GM19395 (cell line): ENCODE data around the gene FH.

Source experiments
- ATAC-seq: cut with Tn5 transposase; IDR thresholded peaks from one replicate; pipeline ENCODE4 v1.9.1; 2021; ENCODE audit warnings: mild to moderate bottlenecking, moderate library complexity; ENCODE audit not compliant: unreplicated experiment

FH gene

DNA sequence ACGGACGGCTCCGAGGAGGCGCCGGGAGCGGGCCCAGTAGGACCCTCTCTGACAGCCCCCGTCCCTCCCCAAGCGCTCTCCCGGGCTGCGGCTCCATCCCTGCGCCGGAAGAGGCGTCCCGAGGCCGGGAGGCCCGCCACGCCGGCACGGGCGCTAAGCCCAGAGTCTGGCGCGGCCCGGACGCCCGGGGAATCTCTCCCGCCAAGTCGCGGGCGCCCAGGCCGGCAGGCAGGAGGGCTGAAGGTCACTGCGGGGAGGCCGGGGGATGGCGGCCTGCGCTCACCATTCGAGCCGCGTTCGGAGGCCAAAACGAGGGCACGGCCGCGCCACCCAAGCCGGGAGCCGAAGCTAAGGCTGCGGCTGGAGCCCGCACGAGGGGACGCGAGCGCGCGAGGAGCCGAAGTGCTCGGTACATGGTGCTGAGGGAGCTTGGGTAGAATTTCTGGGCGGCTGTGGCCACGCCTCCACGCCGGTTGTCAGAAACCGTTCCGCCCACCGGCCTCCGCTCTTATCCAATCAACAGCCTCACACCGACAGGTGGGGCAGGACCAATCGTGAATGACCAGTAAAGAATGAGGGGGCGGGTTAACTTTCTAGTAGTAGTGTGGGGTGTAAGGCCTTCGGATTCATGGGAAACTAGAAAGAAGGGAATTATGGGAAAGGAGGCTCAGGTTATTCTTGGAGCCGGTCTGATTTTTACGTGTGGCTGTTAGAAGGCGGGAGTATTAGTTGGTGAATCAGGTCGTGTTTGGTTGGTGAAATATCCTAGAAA is at the start of gene FH:
TSS of gene FH (minus strand) at position 448 of the 772 bp plus-strand sequence. CDS start at position 415, 33 bp downstream.
- ATAC-seq: peak; percentile 97

GRCh38 chr1:241560849-241561187 is 41.3 kb upstream of the FH start:
- ATAC-seq: no peak

- ATAC-seq: no peak
These were observed 40.7 kb upstream of the FH start for GRCh38 chr1:241560146-241560848.

DNA sequence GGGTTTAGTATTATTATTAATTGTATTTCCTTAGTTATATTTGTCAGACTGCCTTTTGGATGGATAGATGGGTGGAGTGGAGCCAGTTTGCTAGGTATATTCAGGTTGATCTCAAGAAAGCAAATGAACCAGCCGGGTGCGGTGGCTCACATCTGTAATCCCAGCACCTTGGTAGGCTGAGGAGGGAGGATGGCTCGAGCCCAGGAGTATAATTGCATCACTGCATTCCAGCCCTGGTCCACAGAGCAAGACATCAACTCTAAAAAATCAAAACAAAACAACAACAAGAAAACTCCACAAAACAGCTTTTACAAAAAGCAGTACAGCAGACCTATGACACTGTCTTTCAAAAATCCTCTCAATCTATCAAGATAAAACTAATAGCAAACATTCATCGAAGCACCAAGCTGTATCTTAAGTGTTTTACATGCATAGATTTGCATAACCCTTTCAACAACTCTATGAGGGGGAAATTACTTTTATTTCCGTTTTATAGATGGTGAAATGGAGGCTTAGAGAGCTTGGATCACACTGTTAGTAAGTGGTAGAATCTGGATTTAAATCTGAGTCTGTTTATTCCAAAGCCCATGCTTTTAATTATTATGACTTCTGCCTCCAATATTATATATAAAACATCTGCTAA is 38.1 kb upstream of the FH start:
- no peak for ATAC-seq

GRCh38 chr1:241557031-241557430 is 37.5 kb upstream of the FH start:
- no peak for ATAC-seq

DNA sequence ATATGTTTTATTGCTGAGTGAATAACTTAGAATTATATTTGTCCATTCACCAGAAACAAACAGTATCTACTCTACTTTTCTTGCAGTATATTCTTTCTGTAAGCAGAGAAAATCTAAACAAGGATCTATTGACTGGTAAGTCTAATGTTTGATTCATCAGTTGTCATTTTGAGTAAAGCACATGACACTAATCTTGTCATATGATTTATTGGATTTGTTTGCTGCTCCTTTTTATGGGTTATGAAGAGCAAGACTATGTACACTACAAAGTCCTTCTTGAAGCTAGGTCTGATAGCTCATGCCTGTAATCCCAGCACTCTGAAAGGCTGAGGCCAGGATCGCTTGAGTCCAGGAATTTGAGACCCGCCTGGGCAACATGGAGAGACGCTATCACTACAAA is 36.0 kb upstream of the FH start:
- no peak for ATAC-seq

- ATAC-seq: no peak
These were observed 34.5 kb upstream of the FH start for GRCh38 chr1:241553886-241554592.

DNA sequence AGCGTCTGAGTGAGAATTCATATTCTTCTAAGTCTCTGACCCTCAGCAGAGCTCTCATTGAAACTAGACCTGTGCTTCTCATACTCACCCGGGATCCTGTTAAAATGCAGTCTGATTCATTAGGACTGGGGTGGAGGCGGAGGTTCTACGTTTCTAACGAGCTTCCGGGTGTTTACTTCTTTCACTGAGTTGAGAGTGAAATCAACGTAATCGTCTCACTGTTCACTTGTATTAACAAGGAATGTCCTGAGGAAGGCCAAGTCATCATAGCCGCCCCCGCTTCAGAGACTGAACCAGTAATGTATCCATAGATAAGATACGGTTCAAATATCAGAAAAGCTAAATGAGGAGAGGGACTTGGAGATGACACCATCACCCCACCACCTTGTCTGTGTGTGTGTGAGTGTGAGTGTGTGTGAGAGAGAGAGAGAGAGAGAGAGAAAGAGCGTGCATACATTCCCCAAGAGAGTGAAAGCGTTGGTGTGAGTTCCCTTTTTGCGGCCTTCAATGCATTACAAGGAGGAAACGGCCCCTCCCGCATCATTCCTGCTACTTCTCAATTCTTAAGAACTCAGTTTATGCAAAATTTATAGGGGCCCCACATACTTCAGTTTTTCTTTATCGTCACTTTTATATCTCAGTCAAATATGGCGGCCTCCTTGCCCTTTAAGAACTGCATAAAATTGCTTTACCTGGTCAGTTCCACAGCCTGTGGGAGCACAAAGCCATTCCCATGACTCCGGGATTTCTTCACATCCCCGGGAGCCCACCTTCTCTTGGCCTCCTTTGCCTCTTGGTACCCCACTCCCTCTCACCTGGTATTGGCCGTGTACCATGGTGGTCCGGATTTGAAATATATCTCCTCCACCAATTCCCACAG is 32.4 kb upstream of the FH start:
- ATAC-seq: peak; percentile 88

DNA sequence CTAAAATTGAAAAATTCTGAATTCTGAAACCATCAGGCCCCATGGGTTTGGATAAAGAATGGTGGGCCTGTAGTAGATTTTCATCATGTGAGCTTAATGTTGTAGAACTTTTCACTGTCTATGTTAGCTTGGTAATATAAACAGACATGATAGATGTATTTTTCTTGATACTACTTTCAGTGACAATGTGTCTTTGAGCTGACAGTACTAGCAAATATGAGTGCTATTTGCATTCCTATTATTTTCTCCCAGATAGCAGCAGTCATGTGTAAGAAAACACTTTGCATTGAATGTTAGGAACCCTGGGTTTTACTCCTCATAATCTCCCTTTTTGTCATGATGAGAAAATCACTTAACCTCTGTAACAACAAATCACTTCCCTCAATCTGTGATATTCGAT is 30.8 kb upstream of the FH start:
- no peak for ATAC-seq

DNA sequence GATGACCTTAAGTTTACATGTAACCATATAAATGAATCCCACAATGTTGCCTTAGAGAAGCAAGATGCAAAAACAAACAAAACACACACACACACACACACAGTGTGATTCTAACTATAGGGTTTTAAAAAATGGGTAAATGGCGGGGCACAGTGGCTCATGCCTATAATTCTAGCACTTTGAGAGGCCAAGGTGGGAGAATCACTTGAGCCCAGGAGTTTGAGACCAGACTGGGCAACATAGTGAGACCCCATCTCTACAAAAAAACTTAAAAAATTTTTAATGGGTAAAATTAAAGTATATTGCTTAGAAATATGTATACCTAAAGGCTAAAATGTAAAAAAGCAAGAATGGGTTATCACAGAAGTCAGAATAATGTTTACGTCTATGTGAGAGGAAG is 28.5 kb upstream of the FH start:
- no peak for ATAC-seq

- ATAC-seq: no peak
These were observed 22.8 kb upstream of the FH start for GRCh38 chr1:241542199-241542907.

DNA sequence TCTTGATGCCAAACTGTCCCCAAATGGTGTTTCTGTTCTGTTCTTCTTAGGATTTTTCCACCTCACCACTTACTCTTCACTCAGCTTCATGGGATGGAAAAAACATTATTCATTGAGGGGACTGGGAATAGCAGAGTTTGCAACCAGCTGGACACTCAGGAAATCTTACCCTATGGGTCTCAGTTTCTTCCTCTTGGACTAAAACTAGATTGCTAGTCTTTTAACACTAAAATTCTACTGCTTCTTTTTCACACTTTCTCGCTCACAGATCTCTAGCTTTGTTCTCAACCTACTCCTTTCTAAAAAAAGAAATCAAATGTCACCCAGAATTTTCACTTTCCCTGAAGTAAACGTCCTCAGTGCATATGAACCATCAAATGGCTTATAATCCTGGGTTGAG is 17.4 kb upstream of the FH start:
- no peak for ATAC-seq

DNA sequence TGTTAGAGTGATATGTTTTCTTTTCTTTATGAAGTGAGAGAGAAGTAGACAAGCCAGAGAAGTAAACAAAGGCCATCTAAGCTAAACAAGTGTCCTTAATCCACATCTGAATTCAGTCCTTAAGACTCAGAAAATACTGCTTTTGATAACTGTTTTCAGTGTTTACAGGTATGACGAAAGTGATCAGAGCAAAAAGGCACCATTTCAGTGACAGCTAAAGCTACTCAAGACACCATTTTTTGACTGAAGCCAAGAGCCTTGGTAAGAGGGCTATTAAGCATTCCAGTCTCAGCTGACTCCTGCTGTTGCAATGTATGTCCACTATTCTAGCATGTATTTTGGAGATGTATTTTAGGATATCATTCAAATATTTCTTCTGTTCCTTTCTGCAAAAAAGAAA is 16.7 kb upstream of the FH start:
- ATAC-seq: no peak

- ATAC-seq: peak; percentile 48
These were observed 14.0 kb upstream of the FH start for GRCh38 chr1:241533326-241534115.

DNA sequence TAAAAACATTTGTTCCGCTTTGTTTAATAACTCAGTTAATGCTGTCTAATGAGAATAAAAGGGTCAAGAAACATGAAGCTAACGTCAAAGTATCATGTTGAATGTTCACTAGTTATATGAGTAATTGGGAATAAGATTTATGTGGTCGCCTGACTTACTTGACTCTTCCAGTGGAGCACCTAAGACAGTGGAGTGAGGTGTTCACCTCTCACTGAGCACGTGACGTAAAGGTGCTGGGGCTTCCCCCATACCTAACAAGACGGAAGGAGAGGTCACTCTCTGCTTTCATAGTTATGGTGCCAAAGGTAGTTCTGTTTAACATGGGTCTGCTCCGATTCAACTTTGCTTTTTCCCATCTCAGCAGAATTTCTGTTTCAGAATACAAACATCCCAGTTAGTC is 13.3 kb upstream of the FH start:
- peak; percentile 68 for ATAC-seq

DNA sequence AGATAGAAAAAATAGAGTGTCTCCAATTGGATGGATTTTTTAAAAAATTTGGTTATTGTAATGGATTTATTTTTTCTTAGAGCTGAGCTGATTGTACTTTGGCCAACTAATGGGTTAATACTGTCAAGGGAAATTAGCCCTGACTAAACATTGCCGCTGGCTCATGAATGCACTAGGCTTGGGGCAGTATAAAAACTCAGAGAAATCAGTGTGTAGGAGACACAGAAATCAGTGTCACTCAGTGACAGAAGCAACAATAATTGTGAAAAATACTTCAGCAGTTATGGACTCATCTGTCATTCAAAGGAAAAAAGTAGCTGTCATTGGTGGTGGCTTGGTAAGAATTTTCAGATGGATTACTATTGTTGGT is 12.6 kb upstream of the FH start, which contains the start of gene KMO:
TSS of gene KMO (plus strand) at position 217 of the 370 bp plus-strand sequence. CDS start at position 284, 67 bp downstream.
- peak; percentile 30 for ATAC-seq

GRCh38 chr1:241531195-241532161 is 11.9 kb upstream of the FH start:
- peak; percentile 73 for ATAC-seq

DNA sequence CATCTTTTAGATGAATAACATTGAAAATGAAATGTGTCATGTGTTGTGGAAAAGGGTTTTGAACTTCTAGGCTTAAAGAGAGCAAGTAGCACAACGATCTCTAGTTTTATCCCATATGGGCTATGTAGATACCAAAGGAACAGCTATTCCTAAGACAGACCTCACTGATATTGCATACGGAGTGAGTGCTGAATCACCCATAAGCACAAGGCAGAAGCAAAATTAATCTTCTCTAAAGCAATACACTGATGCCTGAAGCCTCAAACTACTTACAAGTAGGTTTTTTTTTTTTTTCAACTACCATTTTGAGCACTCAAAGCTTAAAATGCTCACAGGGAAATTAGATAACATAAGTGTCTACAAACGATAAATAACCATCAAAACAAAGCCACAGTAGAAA is 7.6 kb upstream of the FH start:
- ATAC-seq: no peak
